T-helper 22 cell (primary cell): ENCODE data around the gene OR11H7.
"Not testable (repeated sequence)": the region's sequence is repeated elsewhere in the genome, so short reads cannot be mapped to it uniquely, and the experiment has no call there.

Experiments
- DNase-seq: peaks from one replicate; pipeline ENCODE4 v3.0.0-alpha.2; 2020; ENCODE audit warnings: low read depth

OR11H7 gene

DNA sequence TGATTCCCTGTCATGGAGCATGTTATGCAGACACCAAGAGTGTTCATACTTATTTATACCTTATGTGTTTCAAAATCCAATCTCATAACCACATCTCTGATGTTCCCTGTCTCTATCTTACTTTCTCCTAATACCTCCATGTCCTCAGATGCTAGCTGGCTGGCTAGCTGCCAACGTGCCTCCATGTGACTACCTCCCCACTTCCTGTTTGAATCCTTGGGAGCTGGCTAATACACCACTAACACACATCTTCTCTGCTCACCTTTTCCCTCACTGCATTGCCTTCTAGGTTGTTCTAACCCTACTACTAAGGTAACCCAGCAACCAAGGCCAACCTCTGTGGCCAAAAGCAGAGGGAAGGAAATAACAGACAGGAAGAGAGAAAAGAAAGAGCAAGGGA lies 49.6 kb downstream of the OR11H7 start:
- DNase-seq: peak; percentile 13

GRCh38 chr14:20280265-20280664 lies 51.5 kb downstream of the OR11H7 start:
- not testable (repeated sequence) for DNase-seq
